GM12878 (cell line): ENCODE results near the gene PHF21B. TPM values are rescaled to one million over a fixed set of nuclear protein-coding genes. Genes with fewer than 3 reads are reported as not detected.

ENCODE experiments used
- ATAC-seq: fragments of 200-7000 bp; cut with Tn5 transposase; 3 replicates; pipeline ENCODE4 v1.9.1; 2020; ENCODE audit warnings: mild to moderate bottlenecking, moderate library complexity
- BruUV-seq: library from RNA; stranded (reverse); fragments of 400-500 nt; replicated peaks from 2 replicates; lab custom pipeline; 2021; lab: Mats Ljungman, UMichigan
- CTCF ChIA-PET: fragments of 300-600 bp; sonication (Branson Sonifier 250); formaldehyde crosslinking; extraction: SDS; loops from one replicate; lab custom pipeline; 2021; ENCODE audit warnings: inconsistent platforms; lab: Yijun Ruan, JAX
- POLR2A ChIA-PET: fragments of 350-600 bp; formaldehyde crosslinking; extraction: SDS; loops from one replicate; lab custom pipeline; 2021; ENCODE audit warnings: inconsistent platforms; lab: Charles Lee
- RAD21 ChIA-PET: fragments of 300-600 bp; sonication (Branson Sonifier 250); formaldehyde crosslinking; loops from one replicate; lab custom pipeline; 2023; ENCODE audit warnings: antibody characterized with exemption; ENCODE audit not compliant: unreplicated experiment; lab: Charles Lee
- SMC1A ChIA-PET: fragments of 300-600 bp; sonication (Branson Sonifier 250); formaldehyde crosslinking; loops from one replicate; lab custom pipeline; 2023; ENCODE audit not compliant: unreplicated experiment, uncharacterized antibody; lab: Charles Lee
- DNase-seq: peaks from one replicate; pipeline ENCODE4 v3.0.0-alpha.2; 2011; ENCODE audit warnings: low read depth, low spot score
- FAIRE-seq: peaks from 3 replicates; lab custom pipeline; 2011; peaks lifted over from hg19 to GRCh38; lab: Jason Lieb, UNC
- H2AFZ ChIP-seq: 2 replicates; pipeline ENCODE4 v1.6.0; 2011; ENCODE audit warnings: low read depth, low read length, control low read depth; ENCODE audit not compliant: control insufficient read depth
- H3K27ac ChIP-seq: 2 replicates; pipeline ENCODE4 v1.5.1; 2011; ENCODE audit warnings: control low read depth; ENCODE audit not compliant: control insufficient read depth, insufficient read depth
- H3K27me3 ChIP-seq, 2 experiments: replicated peaks in 1 of 2; 2 replicates each; pipeline versions ENCODE4 v1.6.0 to v1.6.1; 2011; ENCODE audit warnings: low read length in 1 of 2; ENCODE audit not compliant: control insufficient read depth in 2 of 2, insufficient read depth in 2 of 2
- H3K36me3 ChIP-seq, 2 experiments: 2 replicates each; pipeline ENCODE4 v1.5.1; 2011; ENCODE audit warnings: low read length in 1 of 2; ENCODE audit not compliant: control insufficient read depth in 2 of 2, insufficient read depth in 2 of 2
- H3K4me1 ChIP-seq: 2 replicates; pipeline ENCODE4 v1.6.1; 2011; ENCODE audit warnings: mild to moderate bottlenecking, low read length, moderate library complexity, mixed read lengths; ENCODE audit not compliant: control insufficient read depth, insufficient read depth
- H3K4me2 ChIP-seq: 2 replicates; pipeline ENCODE4 v1.6.0; 2011; ENCODE audit warnings: control low read depth; ENCODE audit not compliant: control insufficient read depth, insufficient read depth
- H3K4me3 ChIP-seq: fragments of 200-600 bp; sonication (generic); 2 replicates; pipeline ENCODE4 v1.5.1; 2016
- H3K79me2 ChIP-seq: 2 replicates; pipeline ENCODE4 v1.6.0; 2011; ENCODE audit warnings: low read length; ENCODE audit not compliant: control insufficient read depth, insufficient read depth
- H3K9ac ChIP-seq: 2 replicates; pipeline ENCODE4 v1.8.0; 2011; ENCODE audit warnings: low read length, control low read depth, mixed read lengths; ENCODE audit not compliant: control insufficient read depth, insufficient read depth
- H3K9me3 ChIP-seq: replicated peaks from 3 replicates; pipeline ENCODE4 v1.5.1; 2011; ENCODE audit warnings: mild to moderate bottlenecking, low read length; ENCODE audit not compliant: control insufficient read depth, insufficient read depth
- H4K20me1 ChIP-seq: 2 replicates; pipeline ENCODE4 v1.6.0; 2011; ENCODE audit not compliant: control insufficient read depth, insufficient read depth
- BACH1 ChIP-seq: fragments of 450-650 bp; IDR thresholded peaks from 2 replicates; pipeline ENCODE4 v1.6.1; 2017; ENCODE audit warnings: mild to moderate bottlenecking, borderline replicate concordance
- ETV6 ChIP-seq, 2 experiments: fragments of 450-650 bp in 1 of 2; IDR thresholded peaks in 1 of 2; conservative IDR thresholded peaks in 1 of 2; 2 replicates each; pipeline ENCODE4 v1.6.1; 2014; ENCODE audit warnings: antibody characterized with exemption in 1 of 2, borderline replicate concordance in 1 of 2, low read depth in 1 of 2, mild to moderate bottlenecking in 1 of 2, moderate library complexity in 1 of 2
- GATAD2B ChIP-seq: fragments of 450-650 bp; conservative IDR thresholded peaks from 2 replicates; pipeline ENCODE4 v1.6.1; 2017; ENCODE audit warnings: low read depth, mild to moderate bottlenecking, moderate library complexity
- KDM1A ChIP-seq: fragments of 200-600 bp; sonication (generic); IDR thresholded peaks from 2 replicates; pipeline ENCODE4 v1.6.1; 2016; ENCODE audit warnings: borderline replicate concordance
- NFIC ChIP-seq: IDR thresholded peaks from 2 replicates; pipeline ENCODE4 v1.6.1; 2012; ENCODE audit warnings: low read depth, mild to moderate bottlenecking, inconsistent platforms, low read length, moderate library complexity
- PAX5 ChIP-seq: IDR thresholded peaks from 2 replicates; pipeline ENCODE4 v1.6.1; 2011; ENCODE audit warnings: low read depth, low read length, borderline replicate concordance
- POLR2AphosphoS2 ChIP-seq: IDR thresholded peaks from 2 replicates; pipeline ENCODE4 v1.6.1; 2011; ENCODE audit warnings: low read depth, mild to moderate bottlenecking, low read length, improper control_type of control experiment, moderate library complexity
- RCOR1 ChIP-seq: conservative IDR thresholded peaks from 2 replicates; pipeline ENCODE4 v1.6.1; 2012; ENCODE audit warnings: low read depth, low read length, improper control_type of control experiment
- SMAD5 ChIP-seq: IDR thresholded peaks from 2 replicates; pipeline ENCODE4 v1.6.1; 2016; ENCODE audit warnings: antibody characterized with exemption, low read depth
- SREBF1 ChIP-seq: IDR thresholded peaks from 2 replicates; pipeline ENCODE4 v1.6.1; 2012; ENCODE audit warnings: mild to moderate bottlenecking, low read length
- WGBS: methylation state at CpG from one replicate; pipeline ENCODE4 v1.1.6; 2016; ENCODE audit warnings: low lambda C conversion rate; ENCODE audit not compliant: insufficient replicate concordance, insufficient coverage; ENCODE audit errors: missing lambda C conversion rate; 5-methylcytosine and 5-hydroxymethylcytosine counted together
- in situ Hi-C: fragments of 300-500 bp; cut with MboI; formaldehyde crosslinking; loops from 9 replicates; pipeline ENCODE4 v1.14.3; 2018; ENCODE audit warnings: mixed read lengths
- intact Hi-C: fragments of 100-400 bp; cut with micrococcal nuclease; formaldehyde crosslinking; loops from one replicate; pipeline ENCODE4 v1.14.2; 2022; ENCODE audit not compliant: unreplicated experiment
- polyA plus RNA-seq, 11 experiments: library from polyadenylated mRNA; depleted of rRNA in 4 of 11; unstranded in 6 of 11; stranded (reverse) in 5 of 11; fragments of >200 nt; fragmentation: Nextera tagmentation in 4 of 11; fragmentation: Illumina TruSeq in 1 of 11; extraction: Ambion mirVana in 4 of 11; extraction: Trizol in 1 of 11; gene quantifications; 1 replicate in 1 of 11; 2 replicates in 10 of 11; pipeline versions ENCODE4 v1.2.1 to v1.2.3, GENCODE V29; 2011 to 2016; ENCODE audit warnings: inconsistent platforms in 2 of 11, missing spikeins in 2 of 11, low read depth in 1 of 11
- total RNA-seq, 4 experiments: library from RNA; depleted of rRNA in 3 of 4; stranded (reverse); fragments of >200 nt in 3 of 4; fragmentation: Illumina TruSeq in 1 of 4; extraction: Trizol in 1 of 4; gene quantifications; 2 replicates each; pipeline versions ENCODE4 v1.2.1 to v1.2.3, GENCODE V29; 2013 to 2021
- TF ChIP-seq, protein P1 (sequence below): fragments of 450-650 bp; IDR thresholded peaks from 2 replicates; pipeline ENCODE4 v1.6.1; 2016; ENCODE audit warnings: mild to moderate bottlenecking
- TF ChIP-seq, protein P2 (sequence below): fragments of 150-350 bp; IDR thresholded peaks from 2 replicates; pipeline ENCODE4 v1.6.1; 2014; ENCODE audit warnings: mild to moderate bottlenecking, low read depth, low read length

Gene PHF21B
- total and polyA plus RNA-seq, 10 of the 15 experiments (the other 5 are each of a cell fraction or from before 2014, with no cell fraction given), result 0.03 to 0.35 TPM; not detected in 8

DNA sequence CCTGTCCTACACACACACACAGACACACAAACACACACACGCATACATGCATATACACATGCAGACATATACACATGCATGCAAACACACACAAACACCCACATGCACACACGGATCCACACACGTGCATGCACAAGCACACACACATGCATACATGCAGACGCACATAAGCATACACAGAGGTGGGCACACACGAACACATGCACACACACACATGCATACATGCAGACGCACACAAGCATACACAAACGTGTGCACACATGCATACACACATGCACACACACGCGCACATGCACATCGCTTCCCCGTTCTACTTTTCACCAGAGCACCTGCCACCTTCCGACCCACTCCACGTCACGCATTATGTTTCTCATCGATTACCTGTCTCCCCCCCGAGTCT, 13.2 kb downstream of the PHF21B start:
- ChIA-PET CTCF (interaction anchor here (0.5 kb wide), 1 partner anchor 98 kb away, joined by 3 read pairs; no protein-coding TSS in a partner anchor), SMC1A (no interaction called here), POLR2A (no interaction called here), RAD21 (no interaction called here)
- H3K27me3 ChIP-seq, result no peaks in the 10 kb centered on the region; a peak in 3 of 4 replicates
- no peak overlapping the region for H3K4me3 ChIP-seq
- no peak overlapping the region for H3K9ac ChIP-seq
- BruUV-seq, result no TSS peak
- no peak overlapping the region for H3K4me2 ChIP-seq
- H3K36me3 ChIP-seq, result no peaks in the 10 kb centered on the region
- FAIRE-seq (no peak), DNase-seq (no peak), ATAC-seq (no peak)
- no peaks in the 10 kb centered on the region for H4K20me1 ChIP-seq
- in situ Hi-C loops, result no loop called here
- no peak overlapping the region for H3K27ac ChIP-seq
- H2AFZ ChIP-seq, result no peak overlapping the region
- 53% methylated on average over 16 of the region's 16 CpGs for WGBS
- H3K4me1 ChIP-seq, result no peaks in the 10 kb centered on the region
- TF ChIP-seq SMAD5, result no peak
- no peak for TF ChIP-seq SREBF1
- TF ChIP-seq ETV6 (conservative IDR thresholded peaks at IDR 0.05 in 1 of 2, IDR thresholded peaks at IDR 0.05 in 1 of 2; ENCODE audit: borderline replicate concordance in 1 of 2, low read depth in 1 of 2), result no peak
- TF ChIP-seq, protein P1, sequence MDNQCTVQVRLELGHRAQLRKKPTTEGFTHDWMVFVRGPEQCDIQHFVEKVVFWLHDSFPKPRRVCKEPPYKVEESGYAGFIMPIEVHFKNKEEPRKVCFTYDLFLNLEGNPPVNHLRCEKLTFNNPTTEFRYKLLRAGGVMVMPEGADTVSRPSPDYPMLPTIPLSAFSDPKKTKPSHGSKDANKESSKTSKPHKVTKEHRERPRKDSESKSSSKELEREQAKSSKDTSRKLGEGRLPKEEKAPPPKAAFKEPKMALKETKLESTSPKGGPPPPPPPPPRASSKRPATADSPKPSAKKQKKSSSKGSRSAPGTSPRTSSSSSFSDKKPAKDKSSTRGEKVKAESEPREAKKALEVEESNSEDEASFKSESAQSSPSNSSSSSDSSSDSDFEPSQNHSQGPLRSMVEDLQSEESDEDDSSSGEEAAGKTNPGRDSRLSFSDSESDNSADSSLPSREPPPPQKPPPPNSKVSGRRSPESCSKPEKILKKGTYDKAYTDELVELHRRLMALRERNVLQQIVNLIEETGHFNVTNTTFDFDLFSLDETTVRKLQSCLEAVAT, result no peak
- TF ChIP-seq RCOR1, result no peak
- TF ChIP-seq POLR2AphosphoS2, result no peak
- no peak for TF ChIP-seq BACH1
- no peak for TF ChIP-seq NFIC
- TF ChIP-seq, protein P2, sequence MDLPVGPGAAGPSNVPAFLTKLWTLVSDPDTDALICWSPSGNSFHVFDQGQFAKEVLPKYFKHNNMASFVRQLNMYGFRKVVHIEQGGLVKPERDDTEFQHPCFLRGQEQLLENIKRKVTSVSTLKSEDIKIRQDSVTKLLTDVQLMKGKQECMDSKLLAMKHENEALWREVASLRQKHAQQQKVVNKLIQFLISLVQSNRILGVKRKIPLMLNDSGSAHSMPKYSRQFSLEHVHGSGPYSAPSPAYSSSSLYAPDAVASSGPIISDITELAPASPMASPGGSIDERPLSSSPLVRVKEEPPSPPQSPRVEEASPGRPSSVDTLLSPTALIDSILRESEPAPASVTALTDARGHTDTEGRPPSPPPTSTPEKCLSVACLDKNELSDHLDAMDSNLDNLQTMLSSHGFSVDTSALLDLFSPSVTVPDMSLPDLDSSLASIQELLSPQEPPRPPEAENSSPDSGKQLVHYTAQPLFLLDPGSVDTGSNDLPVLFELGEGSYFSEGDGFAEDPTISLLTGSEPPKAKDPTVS, result no peak
- TF ChIP-seq KDM1A, result no peak
- TF ChIP-seq PAX5, result no peak
- no peak for TF ChIP-seq GATAD2B
- no peaks in the 10 kb centered on the region for H3K79me2 ChIP-seq
- intact Hi-C loops, result no loop called here
- H3K9me3 ChIP-seq, result no peaks in the 10 kb centered on the region; the same call in 2 of the 3 replicates
